GM23338 (cell line): Measurements from ENCODE around the gene IPCEF1. TPM values are rescaled to one million over a fixed set of nuclear protein-coding genes. Genes with fewer than 3 reads are reported as not detected.

Experiments
- ATAC-seq: fragments of 200-7000 bp; cut with Tn5 transposase; 3 replicates; pipeline ENCODE4 v1.9.1; 2020
- DNase-seq: peaks from one replicate; pipeline ENCODE4 v3.0.0-alpha.2; 2015; ENCODE audit warnings: low spot score
- H2AFZ ChIP-seq: fragments of 200-600 bp; sonication (generic); 2 replicates; pipeline ENCODE4 v1.8.0; 2016; ENCODE audit warnings: antibody characterized with exemption, mild to moderate bottlenecking, moderate library complexity
- H3F3A ChIP-seq: fragments of 200-600 bp; sonication (generic); replicated peaks from 2 replicates; pipeline ENCODE4 v1.8.0; 2017; ENCODE audit warnings: antibody characterized with exemption, mixed run types, low read depth
- H3K27ac ChIP-seq: fragments of 200-600 bp; sonication (generic); 2 replicates; pipeline ENCODE4 v1.6.1; 2016; ENCODE audit warnings: low read depth
- H3K27me3 ChIP-seq: fragments of 200-600 bp; sonication (generic); 2 replicates; pipeline ENCODE4 v1.8.0; 2016; ENCODE audit warnings: mild to moderate bottlenecking, mixed run types, moderate library complexity; ENCODE audit not compliant: insufficient read depth
- H3K36me3 ChIP-seq: fragments of 200-600 bp; sonication (generic); 2 replicates; pipeline ENCODE4 v1.8.0; 2016; ENCODE audit warnings: mild to moderate bottlenecking; ENCODE audit not compliant: insufficient read depth
- H3K4me1 ChIP-seq: fragments of 200-600 bp; sonication (generic); 2 replicates; pipeline ENCODE4 v1.8.0; 2016; ENCODE audit warnings: mild to moderate bottlenecking, moderate library complexity; ENCODE audit not compliant: insufficient read depth
- H3K4me2 ChIP-seq: fragments of 200-600 bp; sonication (generic); 2 replicates; pipeline ENCODE4 v1.7.1; 2017; ENCODE audit warnings: mixed run types
- H3K4me3 ChIP-seq: fragments of 200-600 bp; sonication (generic); 2 replicates; pipeline ENCODE4 v1.6.1; 2016; ENCODE audit warnings: mixed run types
- H3K79me2 ChIP-seq: fragments of 200-600 bp; sonication (generic); replicated peaks from 2 replicates; pipeline ENCODE4 v1.8.0; 2017; ENCODE audit warnings: mild to moderate bottlenecking; ENCODE audit not compliant: insufficient read depth
- H3K9me2 ChIP-seq: fragments of 200-600 bp; sonication (generic); 2 replicates; pipeline ENCODE4 v1.8.0; 2017; ENCODE audit not compliant: insufficient read depth
- H4K20me1 ChIP-seq: fragments of 200-600 bp; sonication (generic); replicated peaks from 2 replicates; pipeline ENCODE4 v1.8.0; 2017; ENCODE audit warnings: mild to moderate bottlenecking; ENCODE audit not compliant: insufficient read depth
- H3K27ac Mint-ChIP-seq: 2 replicates; pipeline ENCODE4 v1.8.0; 2020; ENCODE audit warnings: inconsistent platforms, mild to moderate bottlenecking, moderate library complexity, mixed read lengths
- H3K27me3 Mint-ChIP-seq: 3 replicates; pipeline ENCODE4 v1.8.0; 2022; ENCODE audit warnings: low read depth, mild to moderate bottlenecking, moderate library complexity, mixed read lengths, inconsistent platforms; ENCODE audit not compliant: insufficient read depth, poor library complexity
- H3K36me3 Mint-ChIP-seq: 3 replicates; pipeline ENCODE4 v1.8.0; 2021; ENCODE audit warnings: low read depth, mild to moderate bottlenecking, inconsistent platforms, moderate library complexity, mixed read lengths
- H3K4me1 Mint-ChIP-seq: 3 replicates; pipeline ENCODE4 v1.8.0; 2020; ENCODE audit warnings: mild to moderate bottlenecking, inconsistent platforms, mixed read lengths
- H3K4me3 Mint-ChIP-seq: 3 replicates; pipeline ENCODE4 v1.8.0; 2021; ENCODE audit warnings: moderate library complexity, mild to moderate bottlenecking, inconsistent platforms, mixed read lengths
- H3K9me3 Mint-ChIP-seq: 3 replicates; pipeline ENCODE4 v1.8.0; 2020; ENCODE audit warnings: moderate library complexity, mild to moderate bottlenecking, inconsistent platforms, mixed read lengths
- CREB1 ChIP-seq: fragments of 250-450 bp; sonication (Bioruptor Pico); IDR thresholded peaks from 2 replicates; pipeline ENCODE4 v1.5.0; 2020; ENCODE audit warnings: low read depth, mild to moderate bottlenecking, moderate library complexity
- EZH2 ChIP-seq: fragments of 200-600 bp; sonication (generic); IDR thresholded peaks from one replicate; pipeline ENCODE4 v1.8.0; 2017; ENCODE audit warnings: antibody characterized with exemption, mild to moderate bottlenecking, low read depth; ENCODE audit not compliant: unreplicated experiment
- EZH2phosphoT487 ChIP-seq: fragments of 200-600 bp; sonication (generic); IDR thresholded peaks from one replicate; pipeline ENCODE4 v1.8.1; 2018; ENCODE audit warnings: antibody characterized with exemption; ENCODE audit not compliant: unreplicated experiment
- JUNB ChIP-seq: IDR thresholded peaks from one replicate; pipeline ENCODE4 v1.6.1; 2016; ENCODE audit warnings: antibody characterized with exemption; ENCODE audit not compliant: unreplicated experiment
- NANOG ChIP-seq: IDR thresholded peaks from 2 replicates; pipeline ENCODE4 v1.6.1; 2016; ENCODE audit warnings: antibody characterized with exemption, borderline replicate concordance
- POLR2AphosphoS5 ChIP-seq: IDR thresholded peaks from 2 replicates; pipeline ENCODE4 v1.6.1; 2016; ENCODE audit warnings: antibody characterized with exemption, low read depth
- STAT1 ChIP-seq: IDR thresholded peaks from one replicate; pipeline ENCODE4 v1.6.1; 2016; ENCODE audit warnings: antibody characterized with exemption; ENCODE audit not compliant: unreplicated experiment
- ZNF114 ChIP-seq: fragments of 250-450 bp; sonication (Bioruptor Pico); IDR thresholded peaks from 2 replicates; pipeline ENCODE4 v1.5.0; 2020; ENCODE audit warnings: mild to moderate bottlenecking, moderate library complexity
- ZNF331 ChIP-seq: fragments of 250-450 bp; sonication (Bioruptor Pico); IDR thresholded peaks from 2 replicates; pipeline ENCODE4 v1.5.0; 2020; ENCODE audit warnings: low read depth, mild to moderate bottlenecking, moderate library complexity
- polyA plus RNA-seq: library from polyadenylated mRNA; unstranded; fragments of >200 nt; fragmentation: Nextera tagmentation; extraction: Ambion mirVana; gene quantifications from 2 replicates; pipeline ENCODE4 v1.2.1, GENCODE V29; 2016
- total RNA-seq: library from RNA; depleted of rRNA; stranded (reverse); fragments of >200 nt; shearing (Covaris generic); gene quantifications from 2 replicates; pipeline ENCODE4 v1.2.3, GENCODE V29; 2014
- TF ChIP-seq, protein P1 (sequence below), 2 experiments: fragments of 200-600 bp in 1 of 2; sonication (generic) in 1 of 2; conservative IDR thresholded peaks; 2 replicates each; pipeline versions ENCODE4 v1.5.1 to v1.6.1; 2016 to 2017; ENCODE audit warnings: antibody characterized with exemption in 2 of 2, low read depth in 2 of 2, mild to moderate bottlenecking in 2 of 2, moderate library complexity in 1 of 2
- TF ChIP-seq, protein P2 (sequence below): fragments of 250-450 bp; sonication (Bioruptor Pico); IDR thresholded peaks from 2 replicates; pipeline ENCODE4 v1.5.0; 2020; ENCODE audit warnings: mild to moderate bottlenecking, moderate library complexity

Gene IPCEF1
- total and polyA plus RNA-seq, 2 experiments from 2014 or later, result 0.15 to 1.8 TPM

DNA sequence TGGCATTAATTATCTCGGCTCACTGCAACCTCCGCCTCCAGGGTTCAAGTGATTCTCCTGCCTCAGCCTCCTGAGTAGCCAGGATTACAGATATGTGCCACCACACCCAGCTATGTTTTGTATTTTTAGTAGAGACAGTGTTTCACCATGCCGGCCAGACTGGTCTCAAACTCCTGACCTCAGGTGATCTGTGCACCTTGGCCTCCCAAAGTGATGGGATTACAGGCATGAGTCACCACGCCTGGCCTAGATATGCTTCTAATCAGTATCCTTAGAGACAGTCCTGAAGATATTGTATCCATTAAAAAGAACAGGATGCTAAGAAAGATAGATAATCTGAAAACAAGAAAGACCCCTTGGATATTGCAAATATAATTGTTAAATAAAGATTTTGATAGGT, 3.1 kb upstream of the IPCEF1 start:
- no peak overlapping the region for H3K4me3 ChIP-seq
- no peaks in the 10 kb centered on the region for H3K4me1 ChIP-seq
- no peaks in the 10 kb centered on the region for H3K27me3 Mint-ChIP-seq
- no peaks in the 10 kb centered on the region for H3F3A ChIP-seq
- no peak overlapping the region for H3K27ac ChIP-seq
- H3K9me2 ChIP-seq, result no peaks in the 10 kb centered on the region
- H3K4me2 ChIP-seq, result no peak overlapping the region
- H2AFZ ChIP-seq, result no peak overlapping the region
- TF ChIP-seq, protein P1, sequence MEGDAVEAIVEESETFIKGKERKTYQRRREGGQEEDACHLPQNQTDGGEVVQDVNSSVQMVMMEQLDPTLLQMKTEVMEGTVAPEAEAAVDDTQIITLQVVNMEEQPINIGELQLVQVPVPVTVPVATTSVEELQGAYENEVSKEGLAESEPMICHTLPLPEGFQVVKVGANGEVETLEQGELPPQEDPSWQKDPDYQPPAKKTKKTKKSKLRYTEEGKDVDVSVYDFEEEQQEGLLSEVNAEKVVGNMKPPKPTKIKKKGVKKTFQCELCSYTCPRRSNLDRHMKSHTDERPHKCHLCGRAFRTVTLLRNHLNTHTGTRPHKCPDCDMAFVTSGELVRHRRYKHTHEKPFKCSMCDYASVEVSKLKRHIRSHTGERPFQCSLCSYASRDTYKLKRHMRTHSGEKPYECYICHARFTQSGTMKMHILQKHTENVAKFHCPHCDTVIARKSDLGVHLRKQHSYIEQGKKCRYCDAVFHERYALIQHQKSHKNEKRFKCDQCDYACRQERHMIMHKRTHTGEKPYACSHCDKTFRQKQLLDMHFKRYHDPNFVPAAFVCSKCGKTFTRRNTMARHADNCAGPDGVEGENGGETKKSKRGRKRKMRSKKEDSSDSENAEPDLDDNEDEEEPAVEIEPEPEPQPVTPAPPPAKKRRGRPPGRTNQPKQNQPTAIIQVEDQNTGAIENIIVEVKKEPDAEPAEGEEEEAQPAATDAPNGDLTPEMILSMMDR (conservative IDR thresholded peaks at IDR 0.05; ENCODE audit: low read depth in 2 of 2), result no peak
- no peaks in the 10 kb centered on the region for H3K36me3 Mint-ChIP-seq
- no peaks in the 10 kb centered on the region for H4K20me1 ChIP-seq
- H3K36me3 ChIP-seq, result no peaks in the 10 kb centered on the region
- no peaks in the 10 kb centered on the region for H3K27me3 ChIP-seq
- H3K79me2 ChIP-seq, result no peaks in the 10 kb centered on the region
- H3K4me1 Mint-ChIP-seq, result no peaks in the 10 kb centered on the region; the same call in 2 of the 3 replicates
- ATAC-seq, result no peak
- no peak overlapping the region for H3K27ac Mint-ChIP-seq
- H3K9me3 Mint-ChIP-seq, result no peaks in the 10 kb centered on the region
- no peak for DNase-seq
- H3K4me3 Mint-ChIP-seq, result no peak overlapping the region

DNA sequence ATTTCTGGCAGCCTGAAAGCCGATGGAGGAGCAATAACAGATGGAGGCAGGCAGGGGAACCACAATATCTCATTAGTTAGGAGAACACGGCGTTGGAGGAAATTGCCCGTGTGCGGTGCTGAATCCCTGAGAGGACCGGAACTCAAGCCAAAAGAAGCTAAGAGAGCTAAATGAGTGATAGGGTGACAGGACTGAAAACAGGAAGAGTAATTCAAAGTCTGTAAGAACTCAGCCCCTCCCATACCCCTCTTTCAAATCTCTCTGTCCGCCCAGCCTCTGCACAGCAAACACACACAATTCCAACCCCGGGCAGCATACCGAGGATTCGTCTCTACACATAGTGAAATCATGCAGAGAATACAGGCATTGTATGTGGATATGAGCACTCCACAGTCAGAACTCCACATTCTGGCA, 2.6 kb upstream of the IPCEF1 start:
- H3F3A ChIP-seq, result no peaks in the 10 kb centered on the region
- Mint-ChIP-seq H3K27ac (no peak overlapping the region), H3K4me3 (no peak overlapping the region), H3K36me3 (no peaks in the 10 kb centered on the region), H3K4me1 (no peaks in the 10 kb centered on the region; the same call in 2 of the 3 replicates), H3K9me3 (no peaks in the 10 kb centered on the region), H3K27me3 (no peaks in the 10 kb centered on the region)
- no peak overlapping the region for H3K4me2 ChIP-seq
- no peak overlapping the region for H3K27ac ChIP-seq
- H3K79me2 ChIP-seq, result no peaks in the 10 kb centered on the region
- no peaks in the 10 kb centered on the region for H3K4me1 ChIP-seq
- DNase-seq (no peak), ATAC-seq (no peak)
- H3K36me3 ChIP-seq, result no peaks in the 10 kb centered on the region
- 0 out of 2 replicates have a peak overlapping the region, but pooled peaks have one; percentile 32 for H2AFZ ChIP-seq
- H3K9me2 ChIP-seq, result no peaks in the 10 kb centered on the region
- no peak overlapping the region for H3K4me3 ChIP-seq
- H3K27me3 ChIP-seq, result no peaks in the 10 kb centered on the region
- no peaks in the 10 kb centered on the region for H4K20me1 ChIP-seq
- TF ChIP-seq EZH2phosphoT487 (no peak), EZH2 (no peak), ZNF331 (CRISPR knock-in tag) (no peak), JUNB (no peak), POLR2AphosphoS5 (no peak), ZNF114 (CRISPR knock-in tag) (no peak), NANOG (no peak), CREB1 (CRISPR knock-in tag) (no peak), STAT1 (no peak)
- TF ChIP-seq, protein P1 (conservative IDR thresholded peaks at IDR 0.05; ENCODE audit: low read depth in 2 of 2), result no peak
- TF ChIP-seq, protein P2, sequence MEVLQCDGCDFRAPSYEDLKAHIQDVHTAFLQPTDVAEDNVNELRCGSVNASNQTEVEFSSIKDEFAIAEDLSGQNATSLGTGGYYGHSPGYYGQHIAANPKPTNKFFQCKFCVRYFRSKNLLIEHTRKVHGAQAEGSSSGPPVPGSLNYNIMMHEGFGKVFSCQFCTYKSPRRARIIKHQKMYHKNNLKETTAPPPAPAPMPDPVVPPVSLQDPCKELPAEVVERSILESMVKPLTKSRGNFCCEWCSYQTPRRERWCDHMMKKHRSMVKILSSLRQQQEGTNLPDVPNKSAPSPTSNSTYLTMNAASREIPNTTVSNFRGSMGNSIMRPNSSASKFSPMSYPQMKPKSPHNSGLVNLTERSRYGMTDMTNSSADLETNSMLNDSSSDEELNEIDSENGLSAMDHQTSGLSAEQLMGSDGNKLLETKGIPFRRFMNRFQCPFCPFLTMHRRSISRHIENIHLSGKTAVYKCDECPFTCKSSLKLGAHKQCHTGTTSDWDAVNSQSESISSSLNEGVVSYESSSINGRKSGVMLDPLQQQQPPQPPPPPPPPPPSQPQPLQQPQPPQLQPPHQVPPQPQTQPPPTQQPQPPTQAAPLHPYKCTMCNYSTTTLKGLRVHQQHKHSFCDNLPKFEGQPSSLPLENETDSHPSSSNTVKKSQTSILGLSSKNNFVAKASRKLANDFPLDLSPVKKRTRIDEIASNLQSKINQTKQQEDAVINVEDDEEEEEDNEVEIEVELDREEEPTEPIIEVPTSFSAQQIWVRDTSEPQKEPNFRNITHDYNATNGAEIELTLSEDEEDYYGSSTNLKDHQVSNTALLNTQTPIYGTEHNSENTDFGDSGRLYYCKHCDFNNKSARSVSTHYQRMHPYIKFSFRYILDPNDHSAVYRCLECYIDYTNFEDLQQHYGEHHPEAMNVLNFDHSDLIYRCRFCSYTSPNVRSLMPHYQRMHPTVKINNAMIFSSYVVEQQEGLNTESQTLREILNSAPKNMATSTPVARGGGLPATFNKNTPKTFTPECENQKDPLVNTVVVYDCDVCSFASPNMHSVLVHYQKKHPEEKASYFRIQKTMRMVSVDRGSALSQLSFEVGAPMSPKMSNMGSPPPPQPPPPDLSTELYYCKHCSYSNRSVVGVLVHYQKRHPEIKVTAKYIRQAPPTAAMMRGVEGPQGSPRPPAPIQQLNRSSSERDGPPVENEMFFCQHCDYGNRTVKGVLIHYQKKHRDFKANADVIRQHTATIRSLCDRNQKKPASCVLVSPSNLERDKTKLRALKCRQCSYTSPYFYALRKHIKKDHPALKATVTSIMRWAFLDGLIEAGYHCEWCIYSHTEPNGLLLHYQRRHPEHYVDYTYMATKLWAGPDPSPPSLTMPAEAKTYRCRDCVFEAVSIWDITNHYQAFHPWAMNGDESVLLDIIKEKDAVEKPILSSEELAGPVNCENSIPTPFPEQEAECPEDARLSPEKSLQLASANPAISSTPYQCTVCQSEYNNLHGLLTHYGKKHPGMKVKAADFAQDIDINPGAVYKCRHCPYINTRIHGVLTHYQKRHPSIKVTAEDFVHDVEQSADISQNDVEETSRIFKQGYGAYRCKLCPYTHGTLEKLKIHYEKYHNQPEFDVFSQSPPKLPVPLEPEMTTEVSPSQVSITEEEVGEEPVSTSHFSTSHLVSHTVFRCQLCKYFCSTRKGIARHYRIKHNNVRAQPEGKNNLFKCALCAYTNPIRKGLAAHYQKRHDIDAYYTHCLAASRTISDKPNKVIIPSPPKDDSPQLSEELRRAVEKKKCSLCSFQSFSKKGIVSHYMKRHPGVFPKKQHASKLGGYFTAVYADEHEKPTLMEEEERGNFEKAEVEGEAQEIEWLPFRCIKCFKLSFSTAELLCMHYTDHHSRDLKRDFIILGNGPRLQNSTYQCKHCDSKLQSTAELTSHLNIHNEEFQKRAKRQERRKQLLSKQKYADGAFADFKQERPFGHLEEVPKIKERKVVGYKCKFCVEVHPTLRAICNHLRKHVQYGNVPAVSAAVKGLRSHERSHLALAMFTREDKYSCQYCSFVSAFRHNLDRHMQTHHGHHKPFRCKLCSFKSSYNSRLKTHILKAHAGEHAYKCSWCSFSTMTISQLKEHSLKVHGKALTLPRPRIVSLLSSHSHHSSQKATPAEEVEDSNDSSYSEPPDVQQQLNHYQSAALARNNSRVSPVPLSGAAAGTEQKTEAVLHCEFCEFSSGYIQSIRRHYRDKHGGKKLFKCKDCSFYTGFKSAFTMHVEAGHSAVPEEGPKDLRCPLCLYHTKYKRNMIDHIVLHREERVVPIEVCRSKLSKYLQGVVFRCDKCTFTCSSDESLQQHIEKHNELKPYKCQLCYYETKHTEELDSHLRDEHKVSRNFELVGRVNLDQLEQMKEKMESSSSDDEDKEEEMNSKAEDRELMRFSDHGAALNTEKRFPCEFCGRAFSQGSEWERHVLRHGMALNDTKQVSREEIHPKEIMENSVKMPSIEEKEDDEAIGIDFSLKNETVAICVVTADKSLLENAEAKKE, result no peak
